22Rv1 (cell line): ENCODE measurements around the gene SETD5.

Source experiments
- H3K27ac ChIP-seq: fragments of 450-650 bp; 2 replicates; pipeline ENCODE4 v1.5.1; 2017
- ZFX ChIP-seq: fragments of 450-650 bp; IDR thresholded peaks from 2 replicates; pipeline ENCODE4 v1.6.1; 2017; ENCODE audit warnings: antibody characterized with exemption, borderline replicate concordance
- TF ChIP-seq, protein P1 (sequence below): fragments of 450-650 bp; IDR thresholded peaks from 2 replicates; pipeline ENCODE4 v1.5.1; 2017; ENCODE audit warnings: mild to moderate bottlenecking

SETD5 gene, protein sequence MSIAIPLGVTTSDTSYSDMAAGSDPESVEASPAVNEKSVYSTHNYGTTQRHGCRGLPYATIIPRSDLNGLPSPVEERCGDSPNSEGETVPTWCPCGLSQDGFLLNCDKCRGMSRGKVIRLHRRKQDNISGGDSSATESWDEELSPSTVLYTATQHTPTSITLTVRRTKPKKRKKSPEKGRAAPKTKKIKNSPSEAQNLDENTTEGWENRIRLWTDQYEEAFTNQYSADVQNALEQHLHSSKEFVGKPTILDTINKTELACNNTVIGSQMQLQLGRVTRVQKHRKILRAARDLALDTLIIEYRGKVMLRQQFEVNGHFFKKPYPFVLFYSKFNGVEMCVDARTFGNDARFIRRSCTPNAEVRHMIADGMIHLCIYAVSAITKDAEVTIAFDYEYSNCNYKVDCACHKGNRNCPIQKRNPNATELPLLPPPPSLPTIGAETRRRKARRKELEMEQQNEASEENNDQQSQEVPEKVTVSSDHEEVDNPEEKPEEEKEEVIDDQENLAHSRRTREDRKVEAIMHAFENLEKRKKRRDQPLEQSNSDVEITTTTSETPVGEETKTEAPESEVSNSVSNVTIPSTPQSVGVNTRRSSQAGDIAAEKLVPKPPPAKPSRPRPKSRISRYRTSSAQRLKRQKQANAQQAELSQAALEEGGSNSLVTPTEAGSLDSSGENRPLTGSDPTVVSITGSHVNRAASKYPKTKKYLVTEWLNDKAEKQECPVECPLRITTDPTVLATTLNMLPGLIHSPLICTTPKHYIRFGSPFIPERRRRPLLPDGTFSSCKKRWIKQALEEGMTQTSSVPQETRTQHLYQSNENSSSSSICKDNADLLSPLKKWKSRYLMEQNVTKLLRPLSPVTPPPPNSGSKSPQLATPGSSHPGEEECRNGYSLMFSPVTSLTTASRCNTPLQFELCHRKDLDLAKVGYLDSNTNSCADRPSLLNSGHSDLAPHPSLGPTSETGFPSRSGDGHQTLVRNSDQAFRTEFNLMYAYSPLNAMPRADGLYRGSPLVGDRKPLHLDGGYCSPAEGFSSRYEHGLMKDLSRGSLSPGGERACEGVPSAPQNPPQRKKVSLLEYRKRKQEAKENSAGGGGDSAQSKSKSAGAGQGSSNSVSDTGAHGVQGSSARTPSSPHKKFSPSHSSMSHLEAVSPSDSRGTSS (N-terminal part only)

GRCh38 chr3:9397332-9397905 is at the start of gene SETD5:
Gene SETD5 (plus strand): TSS chr3:9397615. CDS start chr3:9428939, 31,324 bp downstream.
- H3K27ac ChIP-seq = peak within 1 kb of the TSS; percentile 97
- no peak for TF ChIP-seq ZFX
- TF ChIP-seq, protein P1, sequence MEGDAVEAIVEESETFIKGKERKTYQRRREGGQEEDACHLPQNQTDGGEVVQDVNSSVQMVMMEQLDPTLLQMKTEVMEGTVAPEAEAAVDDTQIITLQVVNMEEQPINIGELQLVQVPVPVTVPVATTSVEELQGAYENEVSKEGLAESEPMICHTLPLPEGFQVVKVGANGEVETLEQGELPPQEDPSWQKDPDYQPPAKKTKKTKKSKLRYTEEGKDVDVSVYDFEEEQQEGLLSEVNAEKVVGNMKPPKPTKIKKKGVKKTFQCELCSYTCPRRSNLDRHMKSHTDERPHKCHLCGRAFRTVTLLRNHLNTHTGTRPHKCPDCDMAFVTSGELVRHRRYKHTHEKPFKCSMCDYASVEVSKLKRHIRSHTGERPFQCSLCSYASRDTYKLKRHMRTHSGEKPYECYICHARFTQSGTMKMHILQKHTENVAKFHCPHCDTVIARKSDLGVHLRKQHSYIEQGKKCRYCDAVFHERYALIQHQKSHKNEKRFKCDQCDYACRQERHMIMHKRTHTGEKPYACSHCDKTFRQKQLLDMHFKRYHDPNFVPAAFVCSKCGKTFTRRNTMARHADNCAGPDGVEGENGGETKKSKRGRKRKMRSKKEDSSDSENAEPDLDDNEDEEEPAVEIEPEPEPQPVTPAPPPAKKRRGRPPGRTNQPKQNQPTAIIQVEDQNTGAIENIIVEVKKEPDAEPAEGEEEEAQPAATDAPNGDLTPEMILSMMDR = no peak

DNA sequence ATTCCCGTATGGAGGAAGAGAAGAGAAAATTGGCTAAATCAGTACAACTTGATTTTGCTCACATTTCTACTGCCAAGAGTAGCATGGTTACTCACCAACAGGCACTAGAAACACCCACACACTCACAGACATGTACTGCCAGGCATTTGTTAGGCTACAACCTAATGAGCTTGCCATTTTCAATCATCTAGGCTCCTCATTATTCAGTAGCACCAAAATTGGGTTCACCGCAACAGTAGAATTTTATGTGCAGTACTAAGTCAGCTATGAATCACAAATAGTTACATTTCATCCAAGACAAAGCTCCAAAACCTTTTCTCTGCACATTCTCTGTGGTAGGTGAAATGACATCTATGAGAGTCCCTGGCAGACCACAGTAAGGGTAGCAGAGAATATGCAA is 49.5 kb upstream of the SETD5 start:
- H3K27ac ChIP-seq = no peak overlapping the region
- TF ChIP-seq, protein P1 = no peak
- TF ChIP-seq ZFX = no peak

DNA sequence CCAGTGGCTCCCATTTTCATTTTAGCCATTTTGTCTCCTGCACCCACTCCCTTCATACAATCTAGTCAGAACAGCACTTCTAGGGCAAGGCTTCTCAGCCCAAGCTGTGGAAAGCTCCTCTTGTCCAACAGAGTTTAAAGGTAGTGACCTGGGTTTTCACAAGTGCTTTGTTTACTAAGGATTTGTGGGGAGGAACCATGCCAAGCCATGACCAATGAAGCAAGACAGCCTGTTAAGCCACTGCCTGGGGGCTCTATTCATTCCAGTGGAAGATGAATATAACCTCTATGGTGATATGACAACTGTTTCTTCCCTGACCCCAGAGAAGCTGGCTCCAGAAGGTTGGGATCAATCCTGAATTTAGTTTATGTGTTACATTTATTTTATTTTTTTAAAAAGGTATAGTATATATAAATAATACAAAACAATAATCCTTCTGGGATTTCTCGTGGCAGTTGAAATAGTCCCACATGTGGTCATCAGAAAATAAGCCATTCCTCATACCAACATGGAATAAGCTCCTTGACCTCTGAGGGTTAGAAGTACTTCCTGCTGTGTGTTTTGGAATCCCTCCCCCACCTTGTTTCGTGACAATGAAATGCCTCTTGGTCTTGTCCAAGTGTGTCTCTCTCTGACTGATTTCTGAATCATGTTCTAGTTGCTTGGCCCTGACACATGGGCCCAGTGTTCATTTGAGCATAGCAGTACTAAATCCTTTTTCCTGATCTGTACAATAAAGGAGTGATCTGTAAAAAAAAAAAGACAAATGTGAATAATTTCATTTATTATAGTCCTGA is 47.9 kb upstream of the SETD5 start:
- no peak overlapping the region for H3K27ac ChIP-seq
- TF ChIP-seq, protein P1 = no peak
- TF ChIP-seq ZFX = no peak

GRCh38 chr3:9351709-9352126 is 45.7 kb upstream of the SETD5 start:
- no peak overlapping the region for H3K27ac ChIP-seq
- TF ChIP-seq, protein P1 = no peak
- no peak for TF ChIP-seq ZFX

DNA sequence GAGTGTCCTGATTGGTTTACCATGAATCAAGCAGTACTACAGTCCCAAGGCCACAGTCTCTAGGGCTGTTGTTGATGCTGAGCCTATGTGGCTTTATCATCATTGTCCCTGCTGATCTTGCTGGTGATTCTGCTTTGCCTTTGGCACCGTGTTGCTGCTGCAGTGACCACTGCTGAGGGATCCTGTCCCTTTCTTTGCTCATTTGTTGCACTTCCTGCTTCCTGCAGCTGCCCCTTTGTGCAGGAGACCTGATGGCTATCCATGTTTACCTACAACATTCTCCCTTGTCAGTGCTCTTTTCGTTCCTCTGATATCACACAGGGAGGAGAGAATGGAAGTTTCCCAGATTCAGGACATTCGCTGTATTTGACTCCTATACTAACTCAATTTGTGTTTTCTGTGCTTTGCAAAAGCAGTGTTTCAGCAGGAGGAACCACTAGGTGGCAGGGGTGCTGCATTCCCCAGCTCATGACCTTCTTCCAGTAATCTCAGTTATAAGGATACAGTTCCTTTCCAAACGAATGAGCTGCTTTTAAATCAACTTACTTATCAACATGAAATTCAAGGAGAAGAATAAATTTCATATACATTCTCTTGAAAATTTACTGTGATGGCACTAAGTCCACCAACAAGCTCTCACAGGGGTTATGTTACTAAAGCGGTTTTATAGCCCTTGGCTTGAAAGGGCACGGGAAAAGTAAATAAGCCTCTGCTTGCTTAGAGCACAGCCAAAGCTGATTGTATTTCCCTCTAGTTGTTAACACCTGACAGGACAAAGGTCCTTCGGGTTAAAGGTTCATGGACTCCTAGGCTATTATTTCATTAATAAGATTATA is 44.3 kb upstream of the SETD5 start:
- TF ChIP-seq, protein P1 = peak; percentile 96
- TF ChIP-seq ZFX = no peak
- peak overlapping the region; percentile 65 for H3K27ac ChIP-seq
